Raji (cell line): ENCODE measurements around the gene MTMR2.

Experiments
- POLR2A ChIP-seq: IDR thresholded peaks from 2 replicates; pipeline ENCODE4 v1.6.1; 2011; ENCODE audit warnings: low read depth, low read length, control low read depth; ENCODE audit not compliant: insufficient read depth

MTMR2 gene

DNA sequence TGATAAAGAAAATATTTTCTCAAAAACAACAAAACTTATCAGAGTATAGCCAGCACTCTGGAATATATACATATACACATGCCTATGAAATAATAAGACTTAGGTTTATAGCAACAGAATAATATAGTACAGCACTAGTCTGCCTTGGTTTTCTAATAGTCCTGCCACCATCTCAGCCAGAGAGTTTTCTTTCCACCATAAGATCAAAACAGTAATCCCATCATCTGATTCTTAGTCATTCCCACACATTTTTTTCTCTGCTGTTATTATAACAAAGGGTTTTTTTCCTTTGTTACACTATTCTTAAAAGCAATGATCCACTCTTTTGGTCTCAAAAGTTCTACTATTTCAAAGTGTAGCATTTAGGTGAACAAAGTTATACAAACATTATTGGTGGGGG lies 15.1 kb downstream of the MTMR2 start:
- TF ChIP-seq POLR2A, result no peak

DNA sequence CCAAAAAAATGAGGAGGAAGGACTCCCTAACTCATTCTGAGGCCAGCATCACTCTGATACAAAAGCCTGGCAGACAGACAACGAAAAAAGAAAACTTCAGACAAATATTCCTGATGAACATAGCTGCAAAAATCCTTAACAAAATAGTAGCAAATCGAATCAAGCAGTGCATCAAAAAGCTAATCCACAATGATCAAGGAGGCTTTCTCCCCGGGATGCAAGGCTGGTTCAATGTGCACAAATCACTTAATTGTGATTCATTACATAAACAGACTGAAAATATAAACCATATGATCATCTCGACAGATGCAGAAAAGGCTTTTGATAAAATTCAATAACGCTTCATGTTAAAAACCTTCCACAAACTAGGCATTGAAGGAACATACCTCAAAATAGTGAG lies 16.4 kb downstream of the MTMR2 start:
- TF ChIP-seq POLR2A, result no peak

DNA sequence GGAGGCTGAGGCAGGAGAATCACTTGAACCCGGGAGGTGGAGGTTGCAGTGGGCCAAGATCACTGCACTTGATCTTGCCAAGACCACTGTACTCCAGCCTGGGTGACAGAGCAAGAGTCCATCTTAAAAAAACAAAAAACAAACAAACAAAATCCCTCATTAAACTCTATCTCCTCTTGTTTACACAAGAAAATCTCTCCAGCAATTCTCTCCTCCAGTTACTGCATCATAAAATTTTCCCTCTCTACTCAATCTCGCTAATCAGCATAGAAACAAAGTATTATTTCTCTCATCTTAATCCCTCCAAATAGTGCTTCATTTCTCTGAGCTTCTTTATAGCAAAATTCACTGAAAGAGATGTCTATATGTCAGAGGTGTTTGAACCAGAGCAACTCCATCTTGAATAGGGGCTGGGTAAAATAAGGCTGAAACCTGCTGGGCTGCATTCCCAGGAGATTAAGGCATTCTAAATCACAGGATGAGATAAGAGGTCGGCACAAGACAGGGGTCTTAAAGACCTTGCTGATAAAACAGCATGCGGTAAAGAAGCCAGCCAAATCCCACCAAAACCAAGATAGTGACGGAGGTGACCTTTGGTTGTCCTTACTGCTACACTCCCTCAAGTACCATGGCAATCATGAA lies 19.8 kb downstream of the MTMR2 start:
- TF ChIP-seq POLR2A, result no peak

DNA sequence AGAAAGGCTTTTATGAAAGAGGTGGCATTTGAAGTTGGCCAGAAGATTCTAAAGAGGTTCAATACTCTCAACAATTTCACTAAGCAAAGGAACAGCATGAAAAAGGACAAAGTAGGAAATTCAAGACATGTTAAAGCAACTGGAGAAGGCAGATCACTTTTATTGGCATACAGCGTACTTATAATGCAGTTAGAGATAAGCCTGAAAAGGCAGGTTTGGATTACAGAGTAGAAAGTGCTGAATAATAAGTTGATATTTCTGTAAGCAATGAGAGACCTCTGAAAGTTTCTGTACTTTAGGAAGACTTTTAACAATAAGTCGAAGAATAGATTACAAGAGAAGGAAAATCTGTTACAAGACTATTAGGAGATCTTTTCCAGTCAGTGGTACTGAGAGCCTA lies 25.1 kb downstream of the MTMR2 start:
- TF ChIP-seq POLR2A, result no peak

DNA sequence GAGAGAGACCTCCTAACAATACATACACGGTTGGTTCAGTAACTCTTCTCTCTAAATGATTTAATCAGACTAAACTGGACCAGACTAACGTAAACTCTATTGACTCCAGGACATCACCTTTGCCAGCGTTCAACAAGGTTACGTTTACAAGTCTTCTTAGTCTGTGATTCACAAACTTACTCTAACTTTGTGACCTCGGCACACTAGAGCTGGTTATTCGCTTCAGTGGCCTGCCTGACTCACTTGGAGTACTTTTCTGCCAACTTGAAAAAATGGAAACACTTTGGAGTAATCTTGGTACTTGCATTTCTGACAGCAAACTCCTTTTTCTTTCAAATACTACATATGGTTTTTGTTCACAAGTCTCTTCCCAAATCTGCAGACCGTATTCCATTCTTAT lies 26.2 kb downstream of the MTMR2 start:
- no peak for TF ChIP-seq POLR2A

DNA sequence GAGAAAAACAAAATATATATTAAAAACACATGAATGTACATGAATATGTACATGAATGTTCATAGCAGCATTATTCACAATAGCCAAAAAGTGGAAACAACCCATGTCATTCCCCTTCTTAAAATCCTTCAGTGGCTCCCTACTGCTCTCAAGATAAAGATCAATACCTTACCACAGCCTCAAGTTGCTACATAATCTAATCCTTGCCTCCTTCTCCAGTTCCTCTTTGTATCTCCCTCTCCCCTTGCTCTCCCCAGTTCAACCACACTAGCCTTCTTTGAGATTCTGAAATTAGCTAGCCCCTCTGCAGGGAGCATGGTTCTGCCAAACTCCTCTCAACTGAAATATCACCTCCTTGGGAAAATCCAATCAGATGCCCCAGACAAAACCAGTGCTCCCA lies 28.1 kb downstream of the MTMR2 start:
- no peak for TF ChIP-seq POLR2A

DNA sequence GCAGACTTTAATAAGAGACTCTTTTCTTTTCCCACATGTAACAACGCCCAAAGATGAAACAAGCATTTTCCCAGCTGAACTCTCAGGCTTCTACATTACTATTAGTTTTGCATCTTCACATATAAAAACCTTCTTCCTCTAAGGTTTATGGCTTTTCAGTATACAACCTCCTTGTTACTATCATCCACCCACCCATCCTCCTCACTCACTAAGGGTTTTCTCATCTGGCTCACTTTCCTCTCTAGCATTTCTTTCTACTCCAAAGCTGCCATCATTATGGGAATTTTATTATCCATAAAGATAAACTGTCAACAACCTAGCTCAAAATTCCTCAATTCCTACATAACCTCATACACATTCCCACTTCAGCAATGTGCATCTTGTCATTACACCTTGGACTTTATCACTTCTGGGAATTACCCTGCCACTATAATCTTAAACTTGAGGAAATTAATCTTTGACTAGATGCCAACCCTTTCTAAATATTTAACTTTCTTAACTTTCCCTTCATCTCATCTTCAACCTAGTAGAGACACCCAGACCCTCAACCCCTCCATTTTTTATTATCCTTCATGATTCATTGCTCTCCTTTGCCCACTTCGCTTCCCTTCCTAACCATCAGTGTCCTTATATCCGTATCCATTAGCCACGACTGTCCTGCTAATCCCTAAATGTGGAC lies 30.9 kb downstream of the MTMR2 start:
- TF ChIP-seq POLR2A, result no peak

DNA sequence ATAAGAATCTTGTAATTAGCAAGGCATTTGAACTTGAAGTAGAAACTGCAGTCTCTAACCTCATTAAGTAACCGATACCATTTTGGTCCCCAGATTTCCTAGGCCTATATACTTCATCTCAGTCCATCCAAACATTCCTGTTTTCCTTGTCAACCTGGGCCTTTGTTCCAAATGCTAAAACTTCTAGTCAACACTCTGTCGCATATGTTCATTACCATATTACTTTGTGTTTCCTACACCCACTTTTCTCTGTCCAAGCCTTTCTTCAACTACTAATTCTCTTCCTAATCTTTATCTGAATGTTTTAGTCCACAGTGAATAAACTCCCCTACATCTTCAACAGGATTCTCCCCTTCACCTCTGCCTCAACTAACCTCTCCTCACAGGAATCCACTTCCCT lies 31.4 kb downstream of the MTMR2 start:
- no peak for TF ChIP-seq POLR2A

DNA sequence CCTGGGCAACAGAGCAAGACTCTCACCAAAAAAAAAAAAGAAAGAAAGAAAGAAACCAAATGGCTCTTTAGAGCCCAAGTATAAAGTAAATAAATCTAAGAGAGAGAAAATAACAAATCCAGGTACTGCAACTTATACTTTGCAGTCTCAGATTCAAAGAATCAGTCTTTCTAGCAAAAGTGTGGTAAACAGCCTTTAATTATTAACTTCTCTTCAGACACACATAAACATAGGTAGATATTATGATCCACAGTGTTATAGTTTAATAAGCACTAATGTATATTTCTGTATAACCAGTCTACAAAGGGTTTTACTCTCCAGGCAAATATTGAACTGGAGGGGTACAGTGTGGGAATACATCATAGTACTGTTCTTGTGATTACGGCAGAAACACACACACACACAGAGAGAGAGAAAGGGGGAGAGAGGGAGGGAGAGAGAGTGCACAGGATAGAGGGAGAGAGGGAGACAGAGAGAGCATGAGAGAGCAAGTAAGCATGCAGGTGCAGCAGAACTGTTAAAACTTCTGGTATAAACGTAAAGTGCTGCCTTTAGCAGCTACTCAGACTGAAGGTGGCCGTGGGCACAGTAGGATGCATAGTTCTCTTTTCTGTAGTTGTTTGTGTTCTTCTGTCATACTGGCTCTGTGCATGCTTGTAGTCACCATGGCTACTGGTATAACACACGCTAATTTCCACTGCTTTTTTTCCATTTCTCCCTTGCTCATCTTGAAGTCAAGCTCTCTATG lies 32.3 kb downstream of the MTMR2 start:
- TF ChIP-seq POLR2A, result no peak

DNA sequence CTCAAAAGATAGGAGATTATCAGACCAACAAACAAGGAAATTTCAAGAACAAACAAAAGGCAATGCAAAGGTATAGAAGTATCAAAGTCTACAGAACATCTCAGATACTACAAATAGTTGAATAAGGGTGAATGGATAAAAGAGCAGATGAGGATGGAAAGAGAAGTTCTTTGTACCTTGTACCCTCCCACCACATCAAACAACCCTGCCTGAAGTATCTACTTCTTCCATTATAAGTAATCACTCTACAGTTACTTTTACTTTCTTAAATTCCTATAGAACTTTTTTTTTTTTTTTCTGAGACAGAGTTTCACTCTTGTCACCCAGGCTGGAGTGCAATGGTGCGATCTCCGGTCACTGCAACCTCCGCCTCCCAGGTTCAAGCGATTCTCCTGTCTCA lies 35.1 kb downstream of the MTMR2 start:
- TF ChIP-seq POLR2A, result no peak

DNA sequence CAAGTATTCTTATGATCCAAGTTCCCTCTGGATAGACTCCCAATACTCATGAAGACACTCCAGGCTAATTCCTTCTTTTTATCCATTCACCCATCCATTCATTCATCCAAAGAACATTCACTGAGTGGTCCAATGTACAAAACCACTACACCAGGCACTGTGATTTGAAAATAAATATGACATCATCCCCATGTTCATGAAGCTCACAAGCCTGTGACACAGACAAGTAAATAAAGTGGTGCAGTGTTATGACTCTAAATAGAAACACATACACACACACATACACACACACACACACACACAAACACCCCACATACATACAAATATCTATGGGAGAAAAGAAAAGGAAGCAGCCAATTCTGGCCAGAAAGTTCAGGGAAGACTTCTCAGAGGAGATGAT lies 35.5 kb downstream of the MTMR2 start:
- TF ChIP-seq POLR2A, result no peak

DNA sequence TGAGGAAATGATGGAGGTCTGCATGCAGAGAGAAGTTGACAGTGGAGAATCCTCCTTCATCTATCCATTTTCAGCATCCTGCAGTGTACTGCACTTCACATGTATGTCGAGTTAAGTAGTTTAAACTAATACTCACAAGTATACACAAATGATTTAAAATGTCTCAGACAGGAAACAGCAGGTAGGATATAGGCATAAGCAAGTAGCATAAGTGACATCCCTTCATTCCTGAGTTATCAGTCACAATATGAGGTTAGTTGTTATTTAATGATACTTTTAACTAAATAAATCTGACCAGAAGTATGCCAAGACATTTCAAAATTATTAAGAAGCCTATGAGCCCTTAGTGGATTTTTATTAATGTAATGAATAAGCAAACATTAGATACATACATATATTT lies 37.4 kb downstream of the MTMR2 start:
- no peak for TF ChIP-seq POLR2A

DNA sequence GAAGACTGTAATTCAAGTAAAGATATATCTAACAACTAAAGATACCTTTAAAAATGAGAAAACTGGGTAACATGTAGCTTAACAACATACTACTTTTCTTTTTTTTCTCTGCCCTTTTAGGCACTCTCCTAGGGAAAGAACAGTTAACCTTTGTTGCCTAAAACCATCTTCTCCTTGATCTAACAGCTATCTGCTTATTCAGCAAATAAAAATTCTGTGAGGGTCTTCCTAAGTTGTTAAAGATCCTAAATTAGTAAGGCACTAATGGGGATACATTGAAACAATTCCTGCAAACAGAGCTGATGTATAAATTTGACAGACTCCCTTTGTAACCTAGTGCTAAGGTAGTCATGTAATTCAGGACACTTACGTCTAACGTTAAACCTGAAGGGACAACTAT lies 39.1 kb downstream of the MTMR2 start:
- no peak for TF ChIP-seq POLR2A

DNA sequence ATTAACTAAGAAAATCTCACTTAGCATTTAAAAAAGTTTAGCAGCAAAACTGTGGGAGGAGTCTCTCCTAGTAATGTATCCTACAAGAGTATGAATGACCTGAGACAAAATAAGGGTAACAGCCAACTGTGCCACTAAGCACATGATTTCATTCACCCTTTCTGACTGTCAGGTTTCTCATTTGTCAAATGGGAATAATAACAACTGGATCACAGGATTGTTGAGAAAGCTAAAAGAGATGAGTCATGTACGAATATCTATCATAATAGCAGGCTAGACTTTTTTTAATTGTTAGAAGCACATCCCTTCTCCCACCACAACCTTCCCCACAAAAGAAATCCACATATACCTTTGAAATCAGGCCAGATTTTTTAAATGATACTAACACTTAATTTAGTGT lies 39.5 kb downstream of the MTMR2 start:
- TF ChIP-seq POLR2A, result no peak

DNA sequence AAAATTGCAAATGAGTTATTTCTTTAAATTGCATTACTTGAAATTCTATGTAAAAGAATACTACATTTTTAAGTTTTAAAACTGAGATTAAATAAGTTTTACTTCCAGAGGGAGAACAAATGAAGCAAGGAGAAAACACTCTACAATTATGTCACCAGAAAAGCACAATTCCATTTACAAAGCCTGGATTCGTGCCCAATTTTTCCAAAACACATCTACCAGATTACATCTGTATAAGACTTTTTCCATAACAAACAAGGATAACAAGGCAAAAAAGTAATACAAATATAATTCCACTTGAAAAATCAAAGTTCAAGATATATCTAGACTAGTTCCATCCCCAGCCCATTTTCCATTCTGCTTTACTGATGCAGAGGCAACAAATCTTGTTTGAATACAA lies 40.5 kb downstream of the MTMR2 start:
- no peak for TF ChIP-seq POLR2A

DNA sequence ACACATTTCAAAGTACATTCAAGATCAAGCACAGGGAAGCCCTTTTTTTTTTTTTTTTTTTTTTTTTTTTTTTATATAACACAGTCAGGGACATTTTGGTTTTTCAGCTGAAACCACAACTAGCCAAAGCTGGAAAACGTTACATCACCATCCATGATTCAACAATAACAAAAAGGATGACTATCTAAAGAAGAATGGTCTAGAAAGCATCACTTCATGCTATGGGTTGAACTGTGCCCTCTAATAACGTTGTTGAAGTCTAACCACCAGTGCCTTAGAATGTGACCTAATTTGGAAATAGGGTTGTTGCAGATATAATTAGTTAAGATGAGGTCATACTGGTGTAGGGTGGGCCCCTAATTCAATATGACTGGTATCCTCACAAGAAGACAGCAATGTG lies 46.6 kb downstream of the MTMR2 start:
- no peak for TF ChIP-seq POLR2A
